Small intestine (tissue), 16 donors: ENCODE measurements around the gene STMN3. TPM values are rescaled to one million over a fixed set of nuclear protein-coding genes. Genes with fewer than 3 reads are reported as not detected.

Experiments
- DNase-seq, 2 donors: peaks; one replicate each; pipeline versions ENCODE4 v3.0.0 to v3.0.0-alpha.2; 2013
- FAIRE-seq: peaks from 2 replicates; lab custom pipeline; 2012; peaks lifted over from hg19 to GRCh38; lab: Jason Lieb, UNC
- H3K27ac ChIP-seq, 3 donors: one replicate each; pipeline ENCODE4 v1.5.1; 2013; ENCODE audit warnings: low read length in 2 of 3, mild to moderate bottlenecking in 2 of 3, control low read depth in 1 of 3, inconsistent platforms in 1 of 3, low read depth in 1 of 3, moderate library complexity in 1 of 3
- H3K27me3 ChIP-seq, 3 donors: one replicate each; pipeline ENCODE4 v1.6.1; 2013; ENCODE audit warnings: low read length in 3 of 3, inconsistent platforms in 1 of 3; ENCODE audit not compliant: control insufficient read depth in 3 of 3, insufficient read depth in 3 of 3
- H3K36me3 ChIP-seq, 3 donors: one replicate each; pipeline ENCODE4 v1.6.1; 2013; ENCODE audit warnings: low read length in 3 of 3, inconsistent platforms in 1 of 3, low read depth in 1 of 3, mild to moderate bottlenecking in 1 of 3, moderate library complexity in 1 of 3; ENCODE audit not compliant: control insufficient read depth in 3 of 3, insufficient read depth in 2 of 3
- H3K4me1 ChIP-seq, 3 donors: one replicate each; pipeline ENCODE4 v1.6.1; 2013; ENCODE audit warnings: low read length in 2 of 3, inconsistent platforms in 1 of 3, low read depth in 1 of 3, mild to moderate bottlenecking in 1 of 3, moderate library complexity in 1 of 3; ENCODE audit not compliant: control insufficient read depth in 3 of 3, insufficient read depth in 2 of 3
- H3K4me3 ChIP-seq, 3 donors: one replicate each; pipeline ENCODE4 v1.5.1; 2013; ENCODE audit warnings: low read length in 3 of 3, control low read depth in 1 of 3, inconsistent platforms in 1 of 3, low read depth in 1 of 3, mild to moderate bottlenecking in 1 of 3, moderate library complexity in 1 of 3
- H3K9me3 ChIP-seq, 2 donors: one replicate each; pipeline ENCODE4 v1.6.1; 2013; ENCODE audit warnings: low read depth in 1 of 2, low read length in 1 of 2; ENCODE audit not compliant: control insufficient read depth in 2 of 2, insufficient read depth in 1 of 2
- WGBS, 3 donors: extraction: QIAGEN DNeasy Blood & Tissue Kit; methylation state at CpG; one replicate each; pipeline ENCODE4 v1.1.7; 2013; 5-methylcytosine and 5-hydroxymethylcytosine counted together
- long read RNA-seq, 10 donors: transcript quantifications; one replicate each; lab custom pipeline, GENCODE V29; 2026
- polyA plus RNA-seq, 4 donors: library from polyadenylated mRNA; stranded (reverse) in 3 of 4; unstranded in 1 of 4; fragments of 200-250 nt in 3 of 4; fragments of 120-200 nt in 1 of 4; gene quantifications; one replicate each; pipeline versions ENCODE4 v1.2.1 to v1.2.3, GENCODE V29; 2013
- donor health status: healthy with polysubstance abuse.
- donor health status: control.
- donor health status: control.
- donor health status: Bipolar disorder and iron deficiency.
- donor health status: healthy.

Gene STMN3
- polyA plus RNA-seq = 10 to 100 TPM in 1 of 4 donors, 1 to 10 TPM in 3; 1.1 to 21.4 (median 5.2) TPM
- long read RNA-seq, donor 1, transcript STMN3-201 (5 exons, 2,255 nt) = major isoform, 12 of 12 reads
- long read RNA-seq, donor 1, partial matches to known transcripts = 0 of 12 reads
- long read RNA-seq, donor 1, other reads (novel, unspliced or antisense) = 0 of 12 reads
- long read RNA-seq, donor 2 = 0 reads
- long read RNA-seq, donor 3, partial matches to known transcripts = 88 of 89 reads
- long read RNA-seq, donor 3, other reads (novel, unspliced or antisense) = 0 of 89 reads
- long read RNA-seq, donor 4 = 0 reads
- long read RNA-seq, donor 5, partial matches to known transcripts = 0 of 2 reads
- long read RNA-seq, donor 5, other reads (novel, unspliced or antisense) = 0 of 2 reads
- long read RNA-seq, donor 6, partial matches to known transcripts = 0 of 3 reads
- long read RNA-seq, donor 6, other reads (novel, unspliced or antisense) = 0 of 3 reads
- long read RNA-seq, donor 7, transcript STMN3-201 (5 exons, 2,255 nt) = major isoform, 6 of 6 reads
- long read RNA-seq, donor 7, partial matches to known transcripts = 0 of 6 reads
- long read RNA-seq, donor 7, other reads (novel, unspliced or antisense) = 0 of 6 reads
- long read RNA-seq, donor 8, partial matches to known transcripts = 0 of 1 reads
- long read RNA-seq, donor 8, other reads (novel, unspliced or antisense) = 0 of 1 reads
- long read RNA-seq, donor 9, partial matches to known transcripts = 0 of 2 reads
- long read RNA-seq, donor 9, other reads (novel, unspliced or antisense) = 0 of 2 reads
- long read RNA-seq, donor 10, transcript STMN3-201 (5 exons, 2,255 nt) = major isoform, 31 of 36 reads
- long read RNA-seq, donor 10, partial matches to known transcripts = 5 of 36 reads
- long read RNA-seq, donor 10, other reads (novel, unspliced or antisense) = 0 of 36 reads

DNA sequence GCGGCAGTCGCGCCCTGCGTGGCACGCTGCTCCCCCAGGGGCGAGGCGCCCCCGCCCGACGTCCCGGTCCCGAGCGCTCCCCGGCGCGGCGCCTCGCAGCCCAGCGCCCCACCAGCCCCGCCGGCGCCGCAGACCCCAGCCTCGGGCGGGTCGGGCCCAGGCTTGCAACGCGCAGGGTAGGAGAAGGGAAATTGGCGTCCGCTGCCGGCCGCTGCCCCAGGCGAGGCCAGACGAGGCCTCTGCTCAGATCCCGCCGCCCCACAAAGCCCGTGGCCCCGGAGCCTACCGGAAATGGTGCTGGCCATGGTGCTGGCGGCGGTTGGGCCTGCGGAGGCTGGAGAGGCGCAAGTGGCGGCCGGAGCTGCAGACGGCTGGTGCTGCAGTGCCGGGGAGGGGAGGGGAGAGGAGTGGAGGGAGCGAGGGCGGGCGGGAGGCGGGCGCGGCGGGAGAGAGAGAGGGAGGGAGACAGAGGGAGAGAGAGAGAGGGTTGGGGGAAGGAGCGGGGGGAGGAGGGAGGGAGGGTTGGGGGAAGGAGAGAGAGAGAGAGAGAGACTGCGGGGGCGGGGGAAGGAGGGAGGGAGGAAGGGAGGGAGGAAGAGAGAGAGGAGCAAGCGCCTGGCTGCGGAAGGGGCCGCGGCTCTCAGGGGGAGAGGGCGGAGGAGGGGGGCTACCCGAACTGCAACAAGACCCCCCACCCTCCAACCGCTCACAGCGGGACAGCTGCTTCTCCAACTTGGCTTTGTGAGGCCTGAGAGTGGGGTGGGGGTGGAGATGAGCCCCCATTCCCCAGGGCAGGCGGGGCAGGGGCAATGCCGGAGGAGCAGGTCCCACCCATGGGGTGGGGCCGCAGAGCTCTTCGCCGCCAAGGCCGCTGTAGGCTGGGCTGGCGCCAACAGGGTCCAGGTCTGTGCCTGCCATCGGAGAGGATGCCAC lies at the start of gene STMN3:
STMN3 (minus strand) TSS at position 384 of the 933 bp plus-strand sequence; CDS start at position 305, 79 bp downstream.
- 0 to 3% (median 1%) methylated on average over 37 to 73 of the region's 73 CpGs for WGBS, 3 donors

DNA sequence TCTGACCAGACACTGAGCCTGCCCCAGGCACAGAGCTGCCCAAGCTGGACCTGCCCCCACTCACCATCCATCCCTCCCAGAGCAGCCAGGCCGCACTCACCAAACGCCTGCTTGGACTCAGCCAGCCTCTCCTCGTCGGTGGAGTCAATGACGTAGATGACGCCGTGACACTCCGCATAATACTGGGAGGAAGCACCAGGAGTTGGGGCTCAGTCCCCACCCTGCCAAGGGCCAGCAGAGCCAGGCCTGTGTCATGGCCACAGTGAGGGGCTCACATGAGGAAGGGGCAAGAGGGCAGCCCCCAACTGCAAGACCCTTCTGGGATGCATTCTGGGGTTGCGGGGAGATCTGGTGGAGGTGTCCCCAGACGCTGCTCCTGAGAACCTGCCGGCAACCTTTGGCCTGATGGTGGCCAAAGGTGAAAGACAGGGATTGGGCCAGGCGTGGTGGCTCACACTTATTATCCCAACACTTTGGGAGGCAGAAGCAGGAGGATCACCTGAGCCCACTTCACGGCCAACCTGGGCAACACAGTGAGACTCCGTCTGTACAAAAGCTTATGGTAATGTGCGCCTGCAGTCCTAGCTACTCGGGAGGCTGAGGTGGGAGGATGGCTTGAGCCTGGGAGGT lies 48.9 kb upstream of the STMN3 start:
- 85 to 90% (median 87%) methylated on average over 16 of the region's 16 CpGs for WGBS, 3 donors
- peaks cover 0 to 11% (median 4%) of the 10 kb centered on the region in 3 donors for H3K4me1 ChIP-seq
- peaks cover 4 to 75% (median 16%) of the 10 kb centered on the region in 3 donors for H3K36me3 ChIP-seq
- H3K9me3 ChIP-seq = no peaks in the 10 kb centered on the region
- DNase-seq = no peak
- H3K27ac ChIP-seq = no peak overlapping the region
- H3K27me3 ChIP-seq = no peaks in the 10 kb centered on the region
- H3K4me3 ChIP-seq = no peak overlapping the region
- FAIRE-seq = no peak

More for the DNA sequence above, at the start of gene STMN3:
- Histone ChIP-seq H3K36me3 (peaks cover 0 to 2% (median 0%) of the 10 kb centered on the region in 3 donors), H3K9me3 (no peaks in the 10 kb centered on the region), H3K4me1 (peaks cover 0 to 20% (median 0%) of the 10 kb centered on the region in 3 donors), H3K4me3 (peak within 1 kb of the TSS; percentile 42 to 59 (median 48)), H3K27ac (peak within 1 kb of the TSS in 2 of 3 donors; percentile 45 to 72), H3K27me3 (peaks cover 0 to 22% (median 0%) of the 10 kb centered on the region in 3 donors)
- FAIRE-seq (no peak), DNase-seq (peak; percentile 43 to 92)

DNA sequence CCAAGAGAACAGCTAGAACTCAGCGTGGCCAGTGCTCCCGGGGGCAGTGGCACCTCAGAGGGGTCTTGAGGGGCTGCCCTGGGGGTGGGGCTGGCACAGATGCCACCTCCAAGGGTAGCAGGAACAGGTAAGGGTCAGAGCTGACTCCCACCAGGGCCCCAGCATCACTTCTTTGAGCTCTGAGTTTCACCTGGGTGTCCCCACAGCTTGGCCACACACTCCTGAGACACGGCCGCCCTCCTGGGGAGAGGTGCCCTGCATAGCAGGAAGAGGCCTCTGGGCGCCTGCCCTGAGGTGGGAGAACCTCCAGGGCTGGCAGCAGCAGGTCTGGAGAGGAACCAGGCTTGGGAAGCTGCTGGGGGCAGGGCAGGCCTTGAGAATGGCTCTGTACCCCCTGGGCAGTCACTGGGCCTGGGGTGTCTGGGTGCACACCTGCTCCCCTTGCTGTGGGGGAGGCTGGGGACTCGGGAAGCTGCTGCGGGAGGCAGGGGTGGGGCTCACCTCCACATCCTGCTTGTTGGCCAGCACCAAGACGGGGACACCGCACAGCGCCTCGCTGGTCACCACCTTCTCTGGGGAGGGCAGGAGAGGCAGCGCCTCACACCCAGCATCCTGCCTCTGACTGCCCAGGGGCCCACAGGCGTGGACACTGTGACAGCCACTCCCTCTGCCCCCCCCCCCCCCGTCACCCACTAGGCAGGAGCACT lies 48.3 kb upstream of the STMN3 start:
- 76 to 79% (median 77%) methylated on average over 9 to 14 of the region's 14 CpGs for WGBS, 3 donors
- no peak for FAIRE-seq

DNA sequence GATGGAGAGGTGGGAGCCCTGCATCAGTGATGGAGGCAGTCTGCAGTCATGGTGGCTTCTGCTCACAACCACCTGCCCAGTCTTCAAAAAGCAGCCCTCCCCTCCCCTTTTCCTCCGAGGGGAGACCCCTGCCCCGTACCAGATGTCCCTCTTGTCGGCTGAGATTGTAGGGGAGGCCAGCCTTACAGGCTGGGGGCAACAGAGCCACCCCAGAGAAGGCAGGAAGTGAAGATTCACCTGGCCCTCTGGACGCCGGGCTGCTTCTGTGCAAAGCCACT lies 47.8 kb upstream of the STMN3 start:
- H3K27me3 ChIP-seq = no peaks in the 10 kb centered on the region
- DNase-seq (no peak), FAIRE-seq (no peak)
- H3K36me3 ChIP-seq = peaks cover 4 to 69% (median 14%) of the 10 kb centered on the region in 3 donors
- H3K4me1 ChIP-seq = peaks cover 2 to 13% (median 4%) of the 10 kb centered on the region in 3 donors
- H3K9me3 ChIP-seq = no peaks in the 10 kb centered on the region
- H3K27ac ChIP-seq = no peak overlapping the region
- WGBS, 3 donors = 81 to 92% (median 88%) methylated on average over 5 of the region's 5 CpGs
- H3K4me3 ChIP-seq = no peak overlapping the region

More for the DNA sequence above, 48.3 kb upstream of the STMN3 start:
- no peaks in the 10 kb centered on the region for H3K9me3 ChIP-seq
- peaks cover 0 to 13% (median 4%) of the 10 kb centered on the region in 3 donors for H3K4me1 ChIP-seq
- H3K27me3 ChIP-seq = no peaks in the 10 kb centered on the region
- H3K36me3 ChIP-seq = peaks cover 4 to 72% (median 16%) of the 10 kb centered on the region in 3 donors
- no peak overlapping the region for H3K27ac ChIP-seq
- DNase-seq = no peak
- H3K4me3 ChIP-seq = no peak overlapping the region

DNA sequence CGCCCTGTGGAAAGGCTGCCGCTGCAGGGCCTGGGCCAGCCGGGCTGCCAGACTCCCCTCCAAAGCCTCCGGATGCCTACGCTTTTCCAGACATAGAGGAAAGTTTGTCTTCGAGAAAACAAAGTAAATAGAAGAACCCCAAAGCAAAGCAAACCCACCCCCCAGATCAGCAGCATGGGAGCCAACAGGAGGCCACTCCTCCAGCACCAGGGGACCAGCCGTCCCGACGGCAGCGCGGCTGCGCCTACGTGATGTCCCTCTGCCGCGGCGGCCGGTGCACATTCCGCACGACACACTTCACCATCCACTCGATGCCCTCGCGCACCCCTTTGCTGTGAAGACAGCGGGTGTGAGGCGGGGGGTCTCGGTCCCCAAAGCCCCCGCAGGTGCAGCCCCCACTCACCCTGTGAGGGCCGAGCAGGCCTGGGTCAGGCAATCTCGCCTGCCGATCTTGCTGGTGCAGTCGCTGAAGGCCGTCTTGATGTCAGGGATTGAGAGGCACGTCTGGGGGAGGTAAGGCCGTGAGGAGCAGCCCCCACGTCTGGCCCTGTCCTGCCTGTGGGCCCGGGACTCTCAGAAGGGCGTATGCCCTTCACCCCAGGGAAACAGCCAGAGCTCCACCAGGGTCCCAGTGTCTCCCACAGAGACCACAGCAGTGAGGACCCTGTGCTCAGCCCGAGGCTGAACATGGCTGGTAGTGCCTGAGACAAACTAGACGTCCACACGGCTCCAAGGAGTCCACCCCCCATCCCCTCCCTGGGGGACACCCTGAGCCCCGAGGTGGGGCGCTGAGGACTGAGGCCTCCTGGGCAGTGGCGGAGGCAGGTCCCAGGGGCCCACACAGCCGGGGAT lies 47.2 kb upstream of the STMN3 start:
- 90 to 94% (median 92%) methylated on average over 39 to 43 of the region's 43 CpGs for WGBS, 3 donors
- peaks cover 2 to 69% (median 14%) of the 10 kb centered on the region in 3 donors for H3K36me3 ChIP-seq
- DNase-seq (no peak), FAIRE-seq (no peak)
- no peaks in the 10 kb centered on the region for H3K9me3 ChIP-seq
- peaks cover 2 to 13% (median 4%) of the 10 kb centered on the region in 3 donors for H3K4me1 ChIP-seq
- no peak overlapping the region for H3K4me3 ChIP-seq
- H3K27ac ChIP-seq = peak overlapping the region in 1 of 3 donors; percentile 67
- no peaks in the 10 kb centered on the region for H3K27me3 ChIP-seq

DNA sequence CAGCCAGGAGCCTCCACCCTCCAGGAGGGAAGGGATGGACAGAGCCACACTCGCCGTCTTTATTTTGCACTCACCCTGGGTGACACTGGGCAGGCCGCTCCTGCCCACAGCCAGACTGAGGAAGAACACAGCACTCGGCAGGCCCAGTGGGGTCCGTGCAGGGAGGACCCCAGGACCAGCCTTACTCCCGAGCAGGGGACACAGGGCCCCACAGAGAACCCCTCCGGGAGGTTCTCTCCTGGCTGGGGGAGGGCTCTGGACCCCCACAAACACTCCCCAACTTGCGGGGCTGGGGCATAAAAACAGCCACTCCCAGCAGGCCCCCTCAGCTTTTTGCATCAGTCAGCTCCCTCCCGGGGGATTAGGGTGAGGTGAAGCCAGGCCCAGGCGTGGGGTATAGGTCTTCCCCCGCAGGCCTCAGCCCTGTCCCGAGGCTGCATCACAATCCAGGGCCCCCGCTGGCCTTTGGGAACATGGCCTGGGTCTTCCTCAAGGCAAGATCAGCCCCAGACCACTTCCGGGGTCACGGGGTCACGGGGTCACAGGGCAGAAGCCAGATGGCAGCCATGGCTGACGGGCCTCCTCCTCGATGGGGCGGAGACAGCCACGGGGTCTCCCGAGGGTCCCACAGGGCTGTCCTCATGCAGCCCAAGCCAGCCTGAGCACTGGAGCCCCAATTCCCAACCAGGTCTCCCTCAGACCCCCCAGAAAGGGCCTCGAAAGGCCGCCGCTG lies 46.4 kb upstream of the STMN3 start:
- H3K27ac ChIP-seq = peak overlapping the region in 1 of 3 donors; percentile 67
- H3K27me3 ChIP-seq = no peaks in the 10 kb centered on the region
- WGBS, 3 donors = 78 to 91% (median 86%) methylated on average over 24 of the region's 24 CpGs
- FAIRE-seq (no peak), DNase-seq (no peak)
- peaks cover 2 to 13% (median 4%) of the 10 kb centered on the region in 3 donors for H3K4me1 ChIP-seq
- no peaks in the 10 kb centered on the region for H3K9me3 ChIP-seq
- H3K4me3 ChIP-seq = no peak overlapping the region
- H3K36me3 ChIP-seq = peaks cover 0 to 69% (median 7%) of the 10 kb centered on the region in 3 donors
